PC-9 (cell line): ENCODE results near the gene PDZK1IP1. TPM values are rescaled to one million over a fixed set of nuclear protein-coding genes. Genes with fewer than 3 reads are reported as not detected.
"Not testable (repeated sequence)": the region's sequence is repeated elsewhere in the genome, so short reads cannot be mapped to it uniquely, and the experiment has no call there.

ENCODE experiments used
- BruUV-seq: library from RNA; stranded (reverse); fragments of 400-500 nt; replicated peaks from 2 replicates; lab custom pipeline; 2021; lab: Mats Ljungman, UMichigan
- CTCF ChIA-PET: fragments of 300-600 bp; sonication (Branson Sonifier 250); formaldehyde crosslinking; loops from one replicate; lab custom pipeline; 2022; ENCODE audit warnings: antibody characterized with exemption; lab: Charles Lee
- POLR2A ChIA-PET: fragments of 300-600 bp; sonication (Branson Sonifier 250); formaldehyde crosslinking; loops from one replicate; lab custom pipeline; 2022; ENCODE audit warnings: antibody characterized with exemption; ENCODE audit not compliant: unreplicated experiment; lab: Charles Lee
- DNase-seq, 2 experiments: peaks; one replicate each; pipeline versions ENCODE4 v3.0.0 to v3.0.0-alpha.2; 2015 to 2022; ENCODE audit warnings: mixed read lengths in 1 of 2
- H2AFZ ChIP-seq: fragments of 200-600 bp; sonication (generic); 2 replicates; pipeline ENCODE4 v1.8.1; 2017; ENCODE audit warnings: antibody characterized with exemption
- H3F3A ChIP-seq: fragments of 200-600 bp; sonication (generic); 2 replicates; pipeline ENCODE4 v1.8.1; 2017; ENCODE audit warnings: antibody characterized with exemption, mild to moderate bottlenecking, low read depth; ENCODE audit not compliant: insufficient read depth
- H3K27ac ChIP-seq: fragments of 200-600 bp; sonication (generic); 2 replicates; pipeline ENCODE4 v1.6.1; 2016; ENCODE audit warnings: mixed run types
- H3K27me3 ChIP-seq: fragments of 200-600 bp; sonication (generic); 2 replicates; pipeline ENCODE4 v1.6.1; 2016; ENCODE audit warnings: low read depth, mixed run types; ENCODE audit not compliant: insufficient read depth
- H3K36me3 ChIP-seq: fragments of 200-600 bp; sonication (generic); 2 replicates; pipeline ENCODE4 v1.6.1; 2016; ENCODE audit warnings: low read depth, mixed run types
- H3K4me1 ChIP-seq: fragments of 200-600 bp; sonication (generic); replicated peaks from 2 replicates; pipeline ENCODE4 v1.6.1; 2016; ENCODE audit warnings: mixed run types; ENCODE audit not compliant: insufficient read depth
- H3K4me2 ChIP-seq: fragments of 200-600 bp; sonication (generic); 2 replicates; pipeline ENCODE4 v1.6.1; 2017; ENCODE audit warnings: mixed run types
- H3K4me3 ChIP-seq: fragments of 200-600 bp; sonication (generic); 2 replicates; pipeline ENCODE4 v1.6.1; 2016; ENCODE audit warnings: mixed run types
- H3K79me2 ChIP-seq: fragments of 200-600 bp; sonication (generic); 2 replicates; pipeline ENCODE4 v1.6.1; 2017; ENCODE audit warnings: low read depth, mixed run types
- H3K9me2 ChIP-seq: fragments of 200-600 bp; sonication (generic); 2 replicates; pipeline ENCODE4 v1.8.1; 2017; ENCODE audit warnings: mild to moderate bottlenecking; ENCODE audit not compliant: insufficient read depth
- H3K9me3 ChIP-seq: fragments of 200-600 bp; sonication (generic); 2 replicates; pipeline ENCODE4 v1.8.1; 2016; ENCODE audit warnings: low read depth; ENCODE audit not compliant: insufficient read depth
- H4K20me1 ChIP-seq: fragments of 200-600 bp; sonication (generic); 2 replicates; pipeline ENCODE4 v1.8.1; 2017; ENCODE audit not compliant: insufficient read depth
- EZH2 ChIP-seq: fragments of 200-600 bp; sonication (generic); IDR thresholded peaks from 2 replicates; pipeline ENCODE4 v1.8.0; 2017; ENCODE audit warnings: antibody characterized with exemption, low read depth
- intact Hi-C: fragments of 100-400 bp; cut with micrococcal nuclease; formaldehyde crosslinking; loops from one replicate; pipeline ENCODE4 v1.10.0; 2022; ENCODE audit not compliant: unreplicated experiment
- total RNA-seq: library from RNA; stranded (reverse); gene quantifications from 2 replicates; pipeline ENCODE4 v1.2.3, GENCODE V29; 2021
- TF ChIP-seq, protein P1 (sequence below): fragments of 200-600 bp; sonication (generic); conservative IDR thresholded peaks from 2 replicates; pipeline ENCODE4 v1.6.1; 2017; ENCODE audit warnings: mixed run types, antibody characterized with exemption, mild to moderate bottlenecking, moderate library complexity

The PDZK1IP1 gene
- total RNA-seq, 1 experiment from 2014 or later = 6.2 TPM

DNA sequence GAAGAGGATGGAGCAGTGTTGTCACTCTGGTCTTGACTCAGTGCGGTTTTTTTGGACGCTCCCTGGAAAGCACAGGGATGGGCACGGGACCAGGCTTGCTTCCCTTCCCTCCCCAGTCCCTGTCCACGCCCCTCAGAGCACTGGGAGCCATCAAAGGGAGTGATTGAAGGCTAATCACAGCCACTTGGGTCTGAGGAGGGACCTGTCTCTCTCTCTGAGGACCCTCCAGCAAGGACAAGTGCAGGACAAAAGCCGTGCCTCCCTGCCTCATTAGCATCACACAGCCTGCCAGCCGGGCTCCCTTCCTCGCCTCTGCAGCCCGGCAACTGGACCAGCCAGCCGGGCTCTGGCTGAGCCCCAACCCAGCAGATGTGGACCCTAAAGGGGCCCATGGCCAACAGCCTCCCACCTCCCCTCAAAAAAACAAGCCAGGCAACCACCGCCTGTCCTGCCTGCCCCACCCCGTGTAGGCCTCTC lies 18.6 kb upstream of the PDZK1IP1 start:
- Histone ChIP-seq H3K4me3 (no peak overlapping the region), H3K27ac (no peak overlapping the region), H3K79me2 (no peaks in the 10 kb centered on the region), H3K4me1 (no peaks in the 10 kb centered on the region), H4K20me1 (no peaks in the 10 kb centered on the region), H2AFZ (no peak overlapping the region), H3K9me3 (no peaks in the 10 kb centered on the region), H3K36me3 (no peaks in the 10 kb centered on the region), H3K27me3 (no peaks in the 10 kb centered on the region), H3K9me2 (no peaks in the 10 kb centered on the region), H3F3A (no peaks in the 10 kb centered on the region), H3K4me2 (no peak overlapping the region)
- CTCF ChIA-PET = no interaction called here
- intact Hi-C loops = no loop called here
- no TSS peak for BruUV-seq
- TF ChIP-seq EZH2 = no peak
- TF ChIP-seq, protein P1, sequence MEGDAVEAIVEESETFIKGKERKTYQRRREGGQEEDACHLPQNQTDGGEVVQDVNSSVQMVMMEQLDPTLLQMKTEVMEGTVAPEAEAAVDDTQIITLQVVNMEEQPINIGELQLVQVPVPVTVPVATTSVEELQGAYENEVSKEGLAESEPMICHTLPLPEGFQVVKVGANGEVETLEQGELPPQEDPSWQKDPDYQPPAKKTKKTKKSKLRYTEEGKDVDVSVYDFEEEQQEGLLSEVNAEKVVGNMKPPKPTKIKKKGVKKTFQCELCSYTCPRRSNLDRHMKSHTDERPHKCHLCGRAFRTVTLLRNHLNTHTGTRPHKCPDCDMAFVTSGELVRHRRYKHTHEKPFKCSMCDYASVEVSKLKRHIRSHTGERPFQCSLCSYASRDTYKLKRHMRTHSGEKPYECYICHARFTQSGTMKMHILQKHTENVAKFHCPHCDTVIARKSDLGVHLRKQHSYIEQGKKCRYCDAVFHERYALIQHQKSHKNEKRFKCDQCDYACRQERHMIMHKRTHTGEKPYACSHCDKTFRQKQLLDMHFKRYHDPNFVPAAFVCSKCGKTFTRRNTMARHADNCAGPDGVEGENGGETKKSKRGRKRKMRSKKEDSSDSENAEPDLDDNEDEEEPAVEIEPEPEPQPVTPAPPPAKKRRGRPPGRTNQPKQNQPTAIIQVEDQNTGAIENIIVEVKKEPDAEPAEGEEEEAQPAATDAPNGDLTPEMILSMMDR = no peak
- POLR2A ChIA-PET = no interaction called here
- no peak for DNase-seq

DNA sequence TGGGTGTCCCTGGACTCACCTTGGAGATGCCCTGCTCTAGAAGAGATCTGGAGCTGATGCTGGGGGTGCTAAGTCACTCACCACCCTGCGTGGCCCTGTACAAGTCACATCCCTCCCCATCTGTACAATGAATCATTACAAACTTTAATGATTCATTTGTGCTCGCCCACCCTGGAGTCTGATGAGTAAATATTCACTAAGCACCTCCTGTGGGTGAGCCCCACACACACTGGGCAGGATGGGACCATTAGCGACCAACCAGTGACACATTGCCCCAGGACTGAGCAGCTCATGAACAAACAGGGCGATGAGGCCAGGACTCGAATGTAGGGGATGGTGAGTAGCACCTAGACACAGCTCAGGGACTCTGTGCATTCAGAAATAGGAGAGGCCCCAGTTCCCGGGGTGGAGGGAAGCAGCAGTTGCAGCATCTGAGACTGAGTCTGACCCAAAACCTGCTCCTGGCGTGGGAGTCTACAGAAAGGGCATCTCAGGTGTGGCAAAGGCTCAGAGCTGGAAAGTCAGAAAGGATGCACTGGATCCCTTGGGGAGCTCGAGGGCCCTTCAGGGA lies 18.1 kb upstream of the PDZK1IP1 start:
- no TSS peak for BruUV-seq
- Histone ChIP-seq H2AFZ (no peak overlapping the region), H4K20me1 (no peaks in the 10 kb centered on the region), H3K27ac (no peak overlapping the region), H3K27me3 (no peaks in the 10 kb centered on the region), H3F3A (no peaks in the 10 kb centered on the region), H3K4me1 (no peaks in the 10 kb centered on the region), H3K36me3 (no peaks in the 10 kb centered on the region), H3K4me3 (no peak overlapping the region), H3K9me3 (no peaks in the 10 kb centered on the region), H3K79me2 (no peaks in the 10 kb centered on the region), H3K4me2 (no peak overlapping the region), H3K9me2 (no peaks in the 10 kb centered on the region)
- no peak for DNase-seq
- POLR2A ChIA-PET = no interaction called here
- CTCF ChIA-PET = no interaction called here
- no peak for TF ChIP-seq EZH2
- intact Hi-C loops = no loop called here

DNA sequence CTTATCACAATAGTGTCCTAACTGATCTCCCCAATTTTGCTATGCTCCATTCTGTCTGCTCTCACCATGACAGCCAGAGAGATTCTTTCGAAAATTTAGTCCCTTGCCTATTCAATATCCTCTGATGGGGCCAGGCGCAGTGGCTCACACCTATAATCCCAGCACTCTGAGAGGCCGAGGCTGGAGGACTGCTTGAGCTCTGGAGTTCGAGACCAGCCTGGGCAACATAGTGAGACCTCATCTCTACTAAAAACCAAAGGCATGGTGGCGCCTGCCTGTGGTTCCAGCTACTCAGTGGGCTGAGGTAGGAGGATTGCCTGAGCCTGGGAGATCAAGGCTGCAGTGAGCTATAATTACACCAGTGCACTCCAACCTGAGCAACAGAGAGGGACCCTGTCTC lies 16.1 kb upstream of the PDZK1IP1 start:
- no TSS peak for BruUV-seq
- Histone ChIP-seq H3F3A (no peaks in the 10 kb centered on the region), H3K9me3 (no peaks in the 10 kb centered on the region), H3K9me2 (no peaks in the 10 kb centered on the region), H3K27ac (no peak overlapping the region), H3K4me1 (no peaks in the 10 kb centered on the region), H3K27me3 (no peaks in the 10 kb centered on the region), H3K79me2 (no peaks in the 10 kb centered on the region), H3K4me3 (no peak overlapping the region), H4K20me1 (no peaks in the 10 kb centered on the region), H3K4me2 (no peak overlapping the region), H2AFZ (no peak overlapping the region), H3K36me3 (no peaks in the 10 kb centered on the region)
- no peak for DNase-seq
- no peak for TF ChIP-seq EZH2
- TF ChIP-seq, protein P1 = no peak
- POLR2A ChIA-PET = interaction anchor here (0.6 kb wide), 1 partner anchor 119 kb away, joined by 12 read pairs; no protein-coding TSS in a partner anchor
- intact Hi-C loops = no loop called here
- CTCF ChIA-PET = no interaction called here

DNA sequence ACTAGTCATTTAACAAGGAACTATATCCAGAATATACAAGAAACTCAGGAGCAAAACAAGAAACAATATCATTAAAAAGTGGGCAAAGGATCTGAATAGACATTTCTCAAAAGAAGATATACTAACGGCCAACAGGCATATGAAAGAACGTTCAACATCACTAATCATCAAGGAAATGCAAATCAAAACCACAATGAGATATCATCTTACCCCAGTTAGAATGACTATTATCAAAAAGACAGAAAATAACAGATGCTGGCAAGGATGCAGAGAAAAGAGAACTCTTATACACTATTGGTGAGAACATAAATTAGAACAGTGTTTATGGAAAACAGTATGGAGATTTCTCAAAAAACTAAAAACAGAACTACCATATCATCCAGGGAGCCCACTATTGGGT lies 13.7 kb upstream of the PDZK1IP1 start:
- DNase-seq, H3K36me3 ChIP-seq, H3K9me2 ChIP-seq, H2AFZ ChIP-seq, CTCF ChIA-PET, H4K20me1 ChIP-seq, H3K79me2 ChIP-seq, H3F3A ChIP-seq, intact Hi-C loops, H3K9me3 ChIP-seq, POLR2A ChIA-PET, H3K4me2 ChIP-seq, H3K4me1 ChIP-seq, BruUV-seq, H3K27me3 ChIP-seq, H3K27ac ChIP-seq, H3K4me3 ChIP-seq: not testable (repeated sequence)
